HG03060 (cell line): ENCODE data around the gene SMIM23.

Source experiments
- ATAC-seq: cut with Tn5 transposase; IDR thresholded peaks from one replicate; pipeline ENCODE4 v1.9.1; 2021; ENCODE audit warnings: low read depth, moderate number of reproducible peaks; ENCODE audit not compliant: unreplicated experiment

The SMIM23 gene

DNA sequence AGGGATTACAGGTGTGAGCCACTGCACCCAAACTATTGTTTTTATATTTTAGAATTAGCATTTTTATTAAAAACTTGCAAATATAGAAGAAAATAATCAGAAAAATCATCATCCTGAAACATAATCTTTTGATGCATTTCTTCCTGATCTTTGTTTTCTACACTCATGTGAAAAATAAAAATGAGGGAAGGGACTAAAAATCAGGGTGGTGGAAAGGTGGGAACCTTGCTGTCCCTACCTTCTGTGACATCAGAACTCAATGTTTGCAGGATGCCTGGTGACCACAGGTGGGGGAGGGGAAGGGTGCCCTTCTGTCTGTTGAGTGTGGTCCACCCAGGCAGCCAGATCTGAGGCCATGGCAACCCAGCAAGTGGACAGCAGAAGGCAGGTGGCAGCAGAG, at the start of gene SMIM23:
Gene SMIM23 (plus strand): TSS at position 301 of the 400 bp plus-strand sequence. CDS start 55 bp downstream, at position 356.
- ATAC-seq: no peak

DNA sequence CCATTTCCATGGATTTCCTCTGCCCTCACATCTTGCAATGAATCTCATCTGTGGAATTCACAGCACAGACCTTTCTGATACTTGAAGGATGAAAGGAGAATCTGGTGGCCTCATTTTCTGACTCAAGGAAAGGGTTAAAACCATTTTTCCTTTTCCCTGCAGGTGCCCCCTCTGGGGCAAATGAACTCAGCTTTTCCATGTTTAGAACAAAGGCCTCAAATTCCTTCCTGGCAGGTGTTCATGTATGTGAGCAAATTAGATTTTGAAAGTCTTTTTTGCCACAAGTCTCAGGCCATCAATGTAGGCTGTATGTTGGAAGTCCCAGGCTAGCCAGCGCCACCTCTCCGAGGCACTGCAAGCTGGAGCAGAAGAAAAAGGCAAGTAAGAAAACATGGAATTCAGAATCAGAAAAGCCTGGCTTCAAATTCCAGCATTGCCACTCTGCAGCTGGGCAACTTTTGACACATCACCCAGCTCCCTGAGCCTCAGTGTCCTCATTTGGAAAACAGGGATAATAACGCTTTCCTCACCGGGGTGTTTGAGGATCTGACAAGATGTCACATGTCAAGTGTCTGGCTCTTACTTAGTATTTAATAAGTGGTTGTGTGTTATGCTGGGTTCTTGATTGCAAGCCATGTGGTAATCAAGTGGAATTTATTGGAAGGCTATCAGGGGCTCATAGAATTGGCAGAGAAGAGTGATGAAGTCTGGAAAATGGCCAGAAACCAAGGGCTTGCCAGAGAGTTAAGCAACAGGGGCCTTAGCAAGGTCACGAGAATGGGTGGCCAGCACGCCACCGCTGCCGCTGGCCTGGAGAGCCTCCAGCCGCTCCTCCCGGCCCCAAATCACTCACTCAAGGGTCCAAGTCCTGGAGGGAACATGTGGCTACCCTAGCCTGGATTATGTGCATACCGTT, 48.4 kb upstream of the SMIM23 start:
- no peak for ATAC-seq

DNA sequence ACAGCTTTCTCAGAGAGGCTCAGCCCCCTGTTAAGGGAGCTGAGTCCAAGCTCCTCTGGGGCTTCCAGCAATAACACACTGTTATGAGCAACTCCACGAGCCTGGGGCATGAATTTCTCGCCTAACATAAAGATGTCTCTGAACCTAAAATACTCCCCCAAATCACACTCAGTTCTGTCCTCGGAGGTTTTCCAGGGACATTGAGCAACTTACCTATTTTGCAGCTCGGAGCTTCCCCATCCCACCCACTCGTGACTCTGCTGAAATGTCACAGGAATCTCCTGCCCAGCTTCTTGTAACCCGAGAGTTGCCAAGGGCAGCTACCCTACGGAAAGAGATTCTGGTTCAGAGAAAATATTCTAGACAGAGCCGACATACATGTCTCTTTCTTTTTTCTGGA, 47.1 kb upstream of the SMIM23 start:
- ATAC-seq: no peak

DNA sequence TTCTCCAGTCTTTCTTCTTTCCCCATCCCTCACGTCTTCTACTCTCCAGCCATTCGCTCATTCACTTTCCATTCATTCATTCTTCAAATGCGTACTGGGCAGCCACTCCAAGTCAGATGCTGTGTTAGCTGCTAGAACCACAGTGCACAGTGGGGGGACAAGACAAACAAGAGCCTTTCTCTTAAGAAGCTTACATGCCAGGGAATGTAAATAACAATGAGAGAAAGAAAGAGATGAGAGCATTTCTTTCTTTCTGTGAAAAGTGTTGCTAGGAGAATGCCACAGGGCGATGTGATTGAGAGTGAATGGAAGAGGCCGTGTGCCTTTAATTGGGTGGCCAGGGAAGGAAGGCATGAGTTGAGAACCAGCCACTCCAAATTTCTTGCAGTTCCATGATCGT, 46.3 kb upstream of the SMIM23 start:
- no peak for ATAC-seq

DNA sequence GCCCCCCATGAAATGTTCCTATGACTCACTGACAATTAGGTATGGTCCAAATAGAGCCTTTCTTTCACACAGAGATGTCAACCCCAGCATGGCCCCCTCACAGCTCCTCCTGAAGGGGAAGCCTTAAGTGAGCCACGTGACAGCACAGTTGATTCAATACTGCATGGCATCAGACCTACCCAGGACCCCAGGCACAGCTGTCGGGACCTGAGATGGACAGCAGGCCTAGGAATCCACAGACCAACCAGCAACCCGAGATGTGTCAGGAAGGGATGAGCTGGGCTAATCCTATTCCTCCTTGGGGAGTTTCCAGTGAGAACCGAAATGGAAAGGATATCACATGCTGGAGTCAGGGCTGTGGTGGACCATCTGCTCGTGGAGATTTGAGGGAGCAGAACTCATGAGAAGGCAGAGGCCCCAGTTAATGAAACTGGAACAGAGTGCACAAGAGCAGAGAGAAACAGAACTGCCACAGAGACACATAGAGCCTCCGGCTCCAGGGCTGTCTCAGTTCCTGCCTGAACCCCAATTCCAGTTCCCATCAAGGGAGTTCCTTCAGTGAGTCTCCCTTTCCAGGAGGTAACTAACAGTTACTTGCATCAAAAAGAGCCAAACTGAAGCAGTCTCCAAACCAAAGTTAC, 42.1 kb upstream of the SMIM23 start:
- no peak for ATAC-seq

DNA sequence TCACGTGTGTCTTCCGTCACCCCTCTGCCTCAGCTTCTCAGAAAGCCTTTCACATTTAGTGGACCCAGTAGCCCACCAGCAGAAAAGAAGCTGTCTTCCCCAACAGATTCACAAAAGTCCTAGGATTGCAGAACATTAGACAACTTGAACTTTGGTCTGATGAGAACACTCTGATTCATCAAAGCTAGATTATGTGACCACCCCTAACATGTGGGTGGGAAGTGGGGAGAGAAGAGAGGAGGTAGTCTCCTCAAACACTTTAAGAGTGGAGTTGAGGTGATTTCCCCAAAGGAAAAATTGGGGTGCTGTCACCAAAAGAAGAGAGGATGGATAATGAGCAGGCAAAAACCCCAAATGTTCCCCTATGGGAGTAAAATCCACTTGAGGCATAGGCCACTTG, 41.4 kb upstream of the SMIM23 start:
- ATAC-seq: no peak

DNA sequence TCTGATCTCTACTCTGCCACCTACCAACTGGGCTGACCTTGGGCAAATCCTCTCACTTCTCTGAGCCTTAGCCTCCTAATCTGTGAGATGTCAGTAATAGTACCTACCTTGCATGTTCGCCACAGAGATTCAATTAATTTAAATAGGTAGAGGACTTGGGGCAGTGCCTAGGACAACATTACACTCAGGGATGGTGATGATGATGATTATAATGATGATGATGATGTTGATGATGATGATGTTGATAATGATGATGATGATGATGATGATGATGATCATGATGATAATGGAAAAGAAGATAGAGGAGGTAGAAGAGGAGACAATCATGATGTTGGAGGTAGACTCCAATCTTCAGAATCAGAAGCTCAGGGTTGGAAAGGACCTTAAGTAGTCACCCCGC, 40.7 kb upstream of the SMIM23 start:
- ATAC-seq: no peak

DNA sequence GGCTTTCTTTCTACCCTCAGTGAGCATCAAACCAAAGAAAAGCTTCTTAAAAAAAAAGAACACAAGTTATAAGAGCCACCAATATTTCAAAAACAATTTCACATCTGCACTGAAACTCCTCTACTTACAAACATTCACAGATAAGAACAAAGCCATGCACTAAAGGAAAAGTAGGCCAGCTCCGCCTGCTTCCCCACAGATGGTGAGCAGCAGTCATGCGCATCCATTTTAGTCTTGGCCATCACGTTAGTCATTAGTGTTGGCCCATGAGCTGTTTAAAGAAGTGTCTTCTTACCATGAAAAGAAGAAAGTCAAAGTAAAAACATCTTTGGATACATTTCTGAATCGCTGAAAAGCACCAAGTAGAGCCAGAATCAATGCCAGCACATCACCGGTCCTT, 40.0 kb upstream of the SMIM23 start:
- ATAC-seq: no peak

DNA sequence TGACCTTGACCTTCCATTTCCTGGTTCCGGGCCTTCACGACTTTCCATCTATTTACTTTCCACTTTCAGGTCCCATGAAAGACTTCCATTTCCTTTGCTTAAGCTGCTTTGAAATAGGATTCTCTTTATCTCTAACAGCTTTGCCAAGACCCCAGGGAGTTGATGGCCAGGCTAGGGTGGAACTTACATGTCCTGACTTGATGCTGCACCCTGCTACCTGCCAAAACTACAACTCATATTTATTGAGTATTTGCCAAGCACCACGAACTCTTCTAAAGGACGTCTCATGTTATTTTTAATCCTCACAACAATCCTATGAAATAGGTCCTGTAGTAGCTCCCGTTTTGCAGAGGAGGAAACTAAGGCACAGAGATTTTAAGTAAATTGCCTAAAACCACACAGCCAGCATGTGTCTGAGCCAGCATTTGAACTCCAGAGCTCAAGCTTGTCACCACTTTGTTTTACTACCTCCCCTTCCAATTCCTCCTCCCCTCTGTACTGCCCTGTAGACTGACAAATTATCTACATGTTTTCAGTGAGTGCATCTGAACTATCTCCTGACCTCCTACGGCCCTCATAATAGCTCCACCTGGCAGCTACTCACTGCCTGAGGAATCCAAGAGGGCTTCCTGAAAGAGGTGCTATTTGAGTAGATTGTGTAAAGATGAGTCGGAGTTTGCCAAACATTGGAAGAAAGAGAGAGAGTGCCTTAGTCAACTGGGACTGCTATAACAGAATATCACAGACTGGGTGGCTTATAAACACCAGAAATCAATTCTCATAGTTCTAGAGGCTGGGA, 38.4 kb upstream of the SMIM23 start:
- ATAC-seq: no peak

DNA sequence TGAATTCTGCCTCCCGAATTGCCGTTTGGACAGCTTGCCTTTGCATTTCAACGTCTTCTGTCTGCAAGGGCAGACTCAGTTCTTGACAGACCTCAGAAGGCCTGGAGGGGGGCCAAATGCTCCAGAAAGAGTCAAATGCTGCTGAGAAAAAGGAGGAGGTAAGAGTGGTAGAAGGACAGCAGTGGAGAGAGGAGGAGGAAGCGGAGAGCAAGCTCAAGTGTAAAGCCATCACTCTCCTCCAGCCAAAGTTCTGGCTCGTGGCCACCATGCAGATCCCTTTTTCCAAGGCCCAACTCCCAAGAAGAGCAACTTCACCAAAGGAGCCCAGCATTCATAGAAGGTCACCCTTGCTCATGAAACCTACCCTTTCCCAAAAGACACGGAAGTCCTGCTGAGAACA, 36.9 kb upstream of the SMIM23 start:
- no peak for ATAC-seq

DNA sequence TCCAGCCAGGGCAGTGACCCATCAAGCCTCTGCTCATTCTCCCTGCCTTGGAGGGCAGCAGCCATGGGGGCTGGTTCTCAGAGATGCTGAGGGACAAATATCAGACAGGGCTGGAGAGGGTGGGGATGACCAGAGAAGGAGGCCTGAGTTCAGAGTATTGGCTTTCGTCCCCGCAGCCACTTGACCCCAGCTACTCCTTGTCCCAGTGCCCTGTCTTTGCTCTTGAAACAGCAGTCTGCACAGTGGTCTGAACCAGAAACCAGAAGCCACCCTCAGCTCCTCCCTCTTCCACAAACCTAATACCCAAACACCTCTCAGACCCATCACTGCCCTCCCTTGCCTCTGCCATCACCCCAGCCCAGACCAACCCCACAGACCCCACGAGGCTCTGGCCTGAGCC, 36.3 kb upstream of the SMIM23 start:
- no peak for ATAC-seq

DNA sequence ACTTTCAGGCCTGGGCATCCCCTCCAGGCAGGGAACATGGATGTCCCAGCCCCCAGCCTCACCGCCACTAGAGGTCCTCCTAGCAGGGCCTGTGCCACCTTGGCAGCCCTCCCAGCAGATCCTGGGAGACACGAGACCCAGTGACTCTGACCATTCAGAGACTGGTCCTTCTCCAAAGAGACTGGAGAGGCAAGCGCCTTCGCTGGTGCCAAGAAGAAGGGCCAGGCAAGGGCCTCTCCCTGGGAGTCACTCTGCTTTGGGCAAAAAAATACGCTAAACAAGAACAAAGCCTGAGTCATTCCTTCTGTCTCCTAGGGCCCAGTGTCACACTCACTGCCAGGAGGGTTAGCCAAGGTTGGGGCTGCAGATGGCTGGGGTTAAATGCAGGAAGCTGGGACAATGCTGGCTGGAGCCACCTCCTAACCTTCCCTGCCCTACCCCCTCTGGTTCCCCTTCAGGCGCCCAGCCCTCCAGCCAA, 35.3 kb upstream of the SMIM23 start:
- no peak for ATAC-seq

DNA sequence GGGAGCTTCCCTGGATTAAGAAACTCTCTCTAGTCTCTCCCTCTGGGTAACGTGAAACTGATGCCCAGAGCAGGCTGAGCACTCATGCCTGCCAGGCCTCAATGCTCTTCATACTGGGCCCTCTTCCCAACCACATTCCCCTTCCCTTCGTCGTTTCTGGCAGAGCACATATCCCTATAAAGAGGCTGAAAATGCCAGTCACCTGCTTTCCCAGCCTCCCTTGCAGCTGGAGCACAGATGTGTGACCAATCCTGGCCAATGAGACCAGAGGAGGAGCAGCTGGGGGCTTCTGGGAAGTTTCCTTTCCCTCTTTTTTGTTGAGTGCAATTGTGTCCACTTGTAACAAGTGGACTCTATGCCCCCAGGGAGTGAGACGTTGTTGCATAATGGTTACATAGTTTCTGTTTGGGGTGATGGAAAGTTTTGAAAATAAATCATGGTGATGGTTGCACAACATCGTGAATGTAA, 30.2 kb upstream of the SMIM23 start:
- no peak for ATAC-seq

DNA sequence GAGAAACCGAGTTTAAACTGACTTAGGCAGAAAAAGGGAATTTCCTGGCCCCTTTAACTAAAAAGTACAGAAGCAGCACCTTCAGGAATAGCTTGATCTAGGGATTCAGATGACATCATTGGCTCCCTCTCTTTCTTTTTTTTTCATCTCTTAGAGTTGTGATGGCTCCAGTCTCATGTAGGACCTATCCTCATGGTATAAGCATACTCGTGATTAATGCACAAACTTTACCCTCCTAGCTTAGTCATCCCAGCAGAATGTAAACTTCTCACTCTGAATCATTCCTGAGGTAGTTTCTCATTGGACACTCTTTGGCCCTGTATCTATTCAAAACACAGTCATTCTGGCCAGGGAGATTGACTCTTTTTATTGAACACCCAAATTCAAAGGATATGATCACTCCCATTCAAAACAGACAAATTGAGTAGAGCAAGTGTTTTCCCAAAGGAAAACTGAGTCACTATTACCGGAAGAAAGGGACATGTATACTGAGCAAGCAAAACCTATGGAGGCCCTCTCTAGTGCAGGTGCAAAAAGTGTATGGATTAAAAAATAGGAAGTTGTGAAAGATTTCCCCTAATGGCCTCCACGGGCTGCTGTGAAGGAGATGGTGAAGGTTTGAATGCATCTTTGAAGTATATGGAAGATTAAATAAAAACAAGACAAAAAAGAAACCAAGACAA, 27.6 kb upstream of the SMIM23 start:
- no peak for ATAC-seq

DNA sequence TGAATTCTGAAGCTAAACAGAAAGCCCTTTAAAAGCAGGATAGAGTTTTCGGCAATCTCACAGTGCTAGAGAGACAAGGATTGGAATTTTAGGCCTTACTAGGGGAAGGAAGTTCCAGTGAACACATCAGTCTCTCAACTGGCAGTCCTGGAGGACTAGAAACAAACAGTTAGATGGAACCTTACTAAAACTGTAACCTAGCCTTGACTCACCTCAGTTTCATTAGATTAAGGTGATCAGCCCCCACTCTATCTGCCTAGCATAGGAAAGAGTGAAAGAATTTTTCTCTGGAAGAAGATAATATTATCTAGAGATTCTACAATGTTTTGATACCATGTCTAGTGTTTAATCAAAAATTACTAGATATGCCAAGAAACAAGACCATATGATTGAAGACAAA, 25.8 kb upstream of the SMIM23 start:
- no peak for ATAC-seq

DNA sequence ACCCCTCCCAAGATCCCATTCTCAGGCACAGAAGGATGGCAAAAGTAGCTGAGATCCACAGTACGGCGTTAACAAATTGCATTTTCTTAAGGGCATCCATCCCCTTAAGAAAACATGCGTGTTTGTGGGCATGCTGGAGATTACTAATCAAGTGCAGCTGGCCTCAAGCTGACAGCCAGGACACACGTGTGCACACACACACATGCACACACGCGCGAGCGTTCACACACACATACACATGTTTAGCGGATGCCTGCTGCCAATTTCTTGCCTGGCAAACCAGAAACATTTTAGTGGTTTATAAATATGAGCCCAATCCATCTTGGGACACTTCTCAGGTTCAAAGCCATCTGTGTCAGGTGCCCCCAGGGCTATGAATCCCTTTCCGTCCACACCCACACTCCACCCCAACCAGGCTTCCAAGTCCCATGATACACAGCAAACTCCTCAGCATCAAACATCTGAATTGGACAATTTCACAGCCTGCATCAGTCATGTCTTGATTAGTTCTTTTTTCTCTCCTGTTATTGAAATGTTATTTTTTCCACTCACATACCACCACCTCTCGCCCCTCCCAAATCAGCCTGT, 23.5 kb upstream of the SMIM23 start:
- ATAC-seq: no peak

DNA sequence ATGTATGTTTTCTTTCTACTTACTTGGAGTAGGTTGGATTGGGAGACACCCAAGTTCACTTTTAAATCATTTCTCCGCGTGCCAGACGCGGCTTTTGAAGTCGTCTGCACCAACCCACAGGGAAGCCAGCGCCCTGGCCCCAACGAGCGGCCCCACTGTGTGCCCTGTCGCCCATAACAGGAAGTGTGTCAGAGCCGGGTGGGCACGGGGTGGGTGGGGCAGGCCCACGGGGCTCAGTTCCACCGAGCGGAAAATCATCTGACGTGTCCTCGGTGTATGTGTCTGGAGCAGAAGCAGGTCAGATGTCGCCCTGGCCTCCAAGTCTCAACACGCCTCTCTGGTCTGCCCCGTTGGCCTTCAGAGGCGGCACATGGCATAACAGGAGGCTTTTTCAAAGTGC, 22.7 kb upstream of the SMIM23 start:
- ATAC-seq: no peak

DNA sequence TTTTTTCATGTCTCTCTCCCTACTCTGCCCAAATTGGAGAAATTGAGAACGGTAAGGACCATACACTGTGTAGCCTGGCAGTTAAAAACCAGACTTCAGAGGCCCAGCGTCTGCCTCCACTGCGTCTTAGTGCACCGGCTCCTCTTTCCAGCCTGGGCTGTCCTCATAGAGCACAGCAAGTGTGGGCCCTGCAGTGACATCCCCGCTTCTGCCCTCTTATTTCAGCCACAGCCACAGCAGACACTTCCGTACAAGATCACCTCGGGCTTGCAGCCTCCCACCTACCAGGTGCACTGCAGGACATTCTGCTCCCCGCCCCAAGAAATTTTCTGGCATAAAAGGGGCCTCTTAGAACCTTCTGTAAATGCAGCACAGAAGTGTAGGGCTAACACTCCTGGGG, 21.4 kb upstream of the SMIM23 start:
- no peak for ATAC-seq

DNA sequence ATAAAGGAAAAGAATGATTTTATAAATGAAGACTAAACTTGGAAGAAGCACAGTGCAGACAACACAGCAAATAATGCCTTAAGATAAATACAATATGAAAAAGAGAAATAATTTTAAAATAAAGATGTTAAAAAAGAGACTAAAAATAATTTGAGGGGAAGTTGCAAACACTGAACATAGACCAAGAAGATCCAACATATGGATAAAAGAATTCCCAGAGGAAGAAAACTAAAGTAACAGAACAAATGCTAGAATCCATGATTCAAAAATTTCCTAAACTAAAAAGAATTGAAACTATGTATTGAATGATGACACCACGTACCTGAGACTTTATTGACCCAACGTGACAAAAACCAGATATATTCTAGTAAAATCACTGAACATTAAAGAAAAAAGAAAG, 18.7 kb upstream of the SMIM23 start:
- no peak for ATAC-seq

DNA sequence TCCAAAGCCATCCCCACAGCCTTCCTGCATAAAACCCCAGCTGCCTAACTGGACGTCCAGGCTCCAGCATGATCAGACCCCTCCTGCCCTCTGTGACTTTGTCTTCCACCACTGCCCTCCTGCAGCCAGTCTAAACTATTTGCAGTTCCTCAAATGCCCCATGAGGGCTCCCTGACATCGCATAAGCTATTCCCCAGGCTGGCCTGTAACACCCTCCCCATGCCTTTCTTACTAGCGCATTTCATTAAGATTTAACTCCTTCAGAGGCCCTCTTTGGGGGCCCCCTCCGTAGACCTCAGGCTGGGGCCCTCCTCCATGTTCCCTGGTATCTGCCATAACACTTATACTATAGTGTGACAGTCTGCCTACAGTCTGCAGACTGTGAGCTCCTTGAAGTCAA, 15.5 kb upstream of the SMIM23 start:
- no peak for ATAC-seq
